Measurements from ENCODE around the gene ADCY3.
"Not testable (repeated sequence)": the region's sequence is repeated elsewhere in the genome, so short reads cannot be mapped to it uniquely, and the experiment has no call there.

ADCY3 gene

GRCh38 chr2:24842081-24843050, 77.7 kb downstream of the ADCY3 start:
- DNase-seq, result no peak

- no peak for DNase-seq
These were observed 78.8 kb downstream of the ADCY3 start for GRCh38 chr2:24840962-24841945.

- no peak for DNase-seq
These were observed 79.7 kb downstream of the ADCY3 start for GRCh38 chr2:24840164-24840869.

GRCh38 chr2:24839729-24840128, 80.3 kb downstream of the ADCY3 start:
- no peak for DNase-seq

- no peak for DNase-seq
These were observed 81.5 kb downstream of the ADCY3 start for GRCh38 chr2:24838541-24838940.

GRCh38 chr2:24837996-24838513, 82.0 kb downstream of the ADCY3 start:
- DNase-seq, result no peak

- no peak for DNase-seq
These were observed 83.3 kb downstream of the ADCY3 start for GRCh38 chr2:24836706-24837105.

- no peak for DNase-seq
These were observed 83.8 kb downstream of the ADCY3 start for GRCh38 chr2:24836206-24836605.

GRCh38 chr2:24835411-24835810, 84.6 kb downstream of the ADCY3 start:
- not testable (repeated sequence) for DNase-seq

GRCh38 chr2:24834733-24835395, 85.2 kb downstream of the ADCY3 start:
- no peak for DNase-seq

- no peak for DNase-seq
These were observed 86.0 kb downstream of the ADCY3 start for GRCh38 chr2:24833821-24834732.

GRCh38 chr2:24832931-24833701, 86.9 kb downstream of the ADCY3 start:
- DNase-seq, result no peak

GRCh38 chr2:24832521-24832920, 87.5 kb downstream of the ADCY3 start:
- DNase-seq, result no peak

- no peak for DNase-seq
These were observed 88.0 kb downstream of the ADCY3 start for GRCh38 chr2:24832073-24832461.

GRCh38 chr2:24831221-24832072, 88.6 kb downstream of the ADCY3 start:
- no peak for DNase-seq

GRCh38 chr2:24830786-24831185, 89.3 kb downstream of the ADCY3 start:
- no peak for DNase-seq

GRCh38 chr2:24830351-24830750, 89.7 kb downstream of the ADCY3 start:
- DNase-seq, result no peak

- DNase-seq, result no peak
These were observed 91.6 kb downstream of the ADCY3 start for GRCh38 chr2:24828238-24828996.
